Hepatocyte (in vitro differentiated cells): Measurements from ENCODE around the gene LYL1. TPM values are rescaled to one million over a fixed set of nuclear protein-coding genes. Genes with fewer than 3 reads are reported as not detected.

Experiments
- DNase-seq: peaks from one replicate; pipeline ENCODE4 v3.0.0-alpha.2; 2016; ENCODE audit warnings: low spot score
- H2AFZ ChIP-seq: fragments of 200-600 bp; sonication (generic); 2 replicates; pipeline ENCODE4 v1.6.0; 2016; ENCODE audit warnings: antibody characterized with exemption, mild to moderate bottlenecking
- H3K27ac ChIP-seq: fragments of 200-600 bp; sonication (generic); 2 replicates; pipeline ENCODE4 v1.5.1; 2016; ENCODE audit warnings: mild to moderate bottlenecking
- H3K27me3 ChIP-seq: fragments of 200-600 bp; sonication (generic); 2 replicates; pipeline ENCODE4 v1.6.1; 2016
- H3K36me3 ChIP-seq: fragments of 200-600 bp; sonication (generic); replicated peaks from 2 replicates; pipeline ENCODE4 v1.5.1; 2016; ENCODE audit warnings: low read depth; ENCODE audit not compliant: insufficient read depth
- H3K4me1 ChIP-seq: fragments of 200-600 bp; sonication (generic); 2 replicates; pipeline ENCODE4 v1.5.1; 2016; ENCODE audit warnings: mild to moderate bottlenecking, moderate library complexity; ENCODE audit not compliant: insufficient read depth
- H3K4me2 ChIP-seq: fragments of 200-600 bp; sonication (generic); 2 replicates; pipeline ENCODE4 v1.6.0; 2016
- H3K4me3 ChIP-seq: fragments of 200-600 bp; sonication (generic); 2 replicates; pipeline ENCODE4 v1.5.1; 2016; ENCODE audit warnings: mild to moderate bottlenecking
- H3K79me2 ChIP-seq: fragments of 200-600 bp; sonication (generic); 2 replicates; pipeline ENCODE4 v1.6.0; 2017; ENCODE audit warnings: mild to moderate bottlenecking
- H3K9me2 ChIP-seq: fragments of 200-600 bp; sonication (generic); replicated peaks from 2 replicates; pipeline ENCODE4 v1.6.0; 2017; ENCODE audit warnings: mild to moderate bottlenecking; ENCODE audit not compliant: insufficient read depth
- H3K9me3 ChIP-seq: fragments of 200-600 bp; sonication (generic); 2 replicates; pipeline ENCODE4 v1.5.1; 2016; ENCODE audit warnings: low read depth, mild to moderate bottlenecking
- H4K20me1 ChIP-seq: fragments of 200-600 bp; sonication (generic); 2 replicates; pipeline ENCODE4 v1.6.0; 2016; ENCODE audit warnings: mild to moderate bottlenecking; ENCODE audit not compliant: insufficient read depth, poor library complexity, severe bottlenecking
- CTCF ChIP-seq: fragments of 200-600 bp; sonication (generic); IDR thresholded peaks from 2 replicates; pipeline ENCODE4 v1.5.1; 2016; ENCODE audit warnings: antibody characterized with exemption, mild to moderate bottlenecking; ENCODE audit not compliant: poor library complexity
- EZH2 ChIP-seq: fragments of 200-600 bp; sonication (generic); IDR thresholded peaks from 2 replicates; pipeline ENCODE4 v1.6.1; 2016; ENCODE audit warnings: antibody characterized with exemption, mild to moderate bottlenecking, borderline replicate concordance
- EZH2phosphoT487 ChIP-seq: fragments of 200-600 bp; sonication (generic); IDR thresholded peaks from one replicate; pipeline ENCODE4 v1.6.1; 2018; ENCODE audit warnings: antibody characterized with exemption, mild to moderate bottlenecking, low read depth, moderate library complexity; ENCODE audit not compliant: unreplicated experiment, severe bottlenecking
- WGBS: methylation state at CpG from one replicate; pipeline ENCODE4 v1.1.6; 2016; ENCODE audit warnings: low lambda C conversion rate; ENCODE audit errors: missing lambda C conversion rate; 5-methylcytosine and 5-hydroxymethylcytosine counted together
- polyA plus RNA-seq: library from polyadenylated mRNA; unstranded; fragments of >200 nt; fragmentation: Nextera tagmentation; extraction: Ambion mirVana; gene quantifications from 2 replicates; pipeline ENCODE4 v1.2.1, GENCODE V29; 2016
- total RNA-seq: library from RNA; depleted of rRNA; stranded (reverse); fragments of >200 nt; gene quantifications from 2 replicates; pipeline ENCODE4 v1.2.3, GENCODE V29; 2014

LYL1 gene
- total and polyA plus RNA-seq, 2 experiments from 2014 or later = 0.47 to 1.4 TPM

GRCh38 chr19:13133241-13133870 is 30.7 kb upstream of the LYL1 start:
- H3K9me3 ChIP-seq = no peaks in the 10 kb centered on the region

GRCh38 chr19:13132471-13133180 is 30.0 kb upstream of the LYL1 start:
- Histone ChIP-seq H2AFZ (no peak overlapping the region), H3K9me3 (no peaks in the 10 kb centered on the region), H3K27me3 (no peaks in the 10 kb centered on the region), H3K79me2 (peaks cover 69% of the 10 kb centered on the region), H3K4me1 (no peaks in the 10 kb centered on the region), H3K36me3 (no peaks in the 10 kb centered on the region), H4K20me1 (peaks cover 25% of the 10 kb centered on the region), H3K9me2 (no peaks in the 10 kb centered on the region), H3K4me3 (no peak overlapping the region), H3K27ac (no peak overlapping the region), H3K4me2 (no peak overlapping the region)
- TF ChIP-seq CTCF (no peak), EZH2 (no peak), EZH2phosphoT487 (no peak)
- DNase-seq = peak; percentile 2
- 91% methylated on average over 8 of the region's 8 CpGs for whole genome bisulfite sequencing

More at GRCh38 chr19:13133241-13133870, 30.7 kb upstream of the LYL1 start:
- no peak overlapping the region for H3K4me2 ChIP-seq
- no peak overlapping the region for H3K27ac ChIP-seq
- WGBS = 76% methylated on average over 9 of the region's 12 CpGs
- peak; percentile 2 for DNase-seq
- TF ChIP-seq EZH2phosphoT487 (no peak), CTCF (no peak), EZH2 (no peak)
- H3K79me2 ChIP-seq = peaks cover 62% of the 10 kb centered on the region
- H2AFZ ChIP-seq = no peak overlapping the region
- H3K9me2 ChIP-seq = no peaks in the 10 kb centered on the region
- no peak overlapping the region for H3K4me3 ChIP-seq
- H3K4me1 ChIP-seq = no peaks in the 10 kb centered on the region
- H3K36me3 ChIP-seq = no peaks in the 10 kb centered on the region
- peaks cover 22% of the 10 kb centered on the region for H4K20me1 ChIP-seq
- H3K27me3 ChIP-seq = no peaks in the 10 kb centered on the region

GRCh38 chr19:13130886-13131490 is 28.3 kb upstream of the LYL1 start:
- no peaks in the 10 kb centered on the region for H3K9me3 ChIP-seq
- H3K9me2 ChIP-seq = no peaks in the 10 kb centered on the region
- no peak overlapping the region for H2AFZ ChIP-seq
- 67% methylated on average over 3 of the region's 3 CpGs for WGBS
- H4K20me1 ChIP-seq = peaks cover 25% of the 10 kb centered on the region
- H3K4me2 ChIP-seq = no peak overlapping the region
- H3K4me3 ChIP-seq = no peak overlapping the region
- no peaks in the 10 kb centered on the region for H3K4me1 ChIP-seq
- no peak overlapping the region for H3K27ac ChIP-seq
- no peaks in the 10 kb centered on the region for H3K27me3 ChIP-seq
- TF ChIP-seq CTCF (no peak), EZH2phosphoT487 (no peak), EZH2 (no peak)
- DNase-seq = peak; percentile 3
- H3K79me2 ChIP-seq = peaks cover 83% of the 10 kb centered on the region
- no peaks in the 10 kb centered on the region for H3K36me3 ChIP-seq
